ENCODE measurements around the gene TMEM26.

TMEM26 gene

GRCh38 chr10:61455656-61456055, 2.5 kb upstream of the TMEM26 start:
- Histone ChIP-seq H3K9me3 (ENCODE audit: insufficient read depth, low read depth, low read length) (no peaks in the 10 kb centered on the region), H3K36me3 (ENCODE audit: insufficient read depth, low read depth, low read length) (no peaks in the 10 kb centered on the region), H3K27ac (ENCODE audit: low read length) (no peak overlapping the region), H3K27me3 (ENCODE audit: insufficient read depth, low read length) (peaks cover 57% of the 10 kb centered on the region), H3K4me3 (ENCODE audit: low read length) (no peak overlapping the region), H3K4me1 (ENCODE audit: insufficient read depth, low read length) (peaks cover 4% of the 10 kb centered on the region; the same call in 1 of the 2 replicates), H3K9ac (ENCODE audit: low read depth, low read length) (no peak overlapping the region)

GRCh38 chr10:61454541-61454940, 1.4 kb upstream of the TMEM26 start:
- no peak overlapping the region for H3K9ac ChIP-seq (ENCODE audit: low read depth, low read length)
- no peaks in the 10 kb centered on the region for H3K9me3 ChIP-seq (ENCODE audit: insufficient read depth, low read depth, low read length)
- H3K27ac ChIP-seq (ENCODE audit: low read length) = no peak overlapping the region
- peaks cover 4% of the 10 kb centered on the region; the same call in 1 of the 2 replicates for H3K4me1 ChIP-seq (ENCODE audit: insufficient read depth, low read length)
- peaks cover 57% of the 10 kb centered on the region for H3K27me3 ChIP-seq (ENCODE audit: insufficient read depth, low read length)
- no peaks in the 10 kb centered on the region for H3K36me3 ChIP-seq (ENCODE audit: insufficient read depth, low read depth, low read length)
- H3K4me3 ChIP-seq (ENCODE audit: low read length) = no peak overlapping the region

- H3K4me1 ChIP-seq (ENCODE audit: insufficient read depth, low read length) = peaks cover 4% of the 10 kb centered on the region; the same call in 1 of the 2 replicates
- peak overlapping the region; percentile 74; the same call in 1 of the 2 replicates for H3K9ac ChIP-seq (ENCODE audit: low read depth, low read length)
- no peak overlapping the region for H3K27ac ChIP-seq (ENCODE audit: low read length)
- H3K36me3 ChIP-seq (ENCODE audit: insufficient read depth, low read depth, low read length) = no peaks in the 10 kb centered on the region
- H3K9me3 ChIP-seq (ENCODE audit: insufficient read depth, low read depth, low read length) = no peaks in the 10 kb centered on the region
- H3K27me3 ChIP-seq (ENCODE audit: insufficient read depth, low read length) = peaks cover 57% of the 10 kb centered on the region
- peak overlapping the region; percentile 91 for H3K4me3 ChIP-seq (ENCODE audit: low read length)
Observed at GRCh38 chr10:61452151-61452651, 980 bp downstream of the TMEM26 start.

- H3K36me3 ChIP-seq (ENCODE audit: insufficient read depth, low read depth, low read length) = no peaks in the 10 kb centered on the region
- peaks cover 56% of the 10 kb centered on the region for H3K27me3 ChIP-seq (ENCODE audit: insufficient read depth, low read length)
- peaks cover 4% of the 10 kb centered on the region; the same call in 1 of the 2 replicates for H3K4me1 ChIP-seq (ENCODE audit: insufficient read depth, low read length)
- no peaks in the 10 kb centered on the region for H3K9me3 ChIP-seq (ENCODE audit: insufficient read depth, low read depth, low read length)
- peak overlapping the region; percentile 34; the same call in 1 of the 2 replicates for H3K4me3 ChIP-seq (ENCODE audit: low read length)
- no peak overlapping the region for H3K9ac ChIP-seq (ENCODE audit: low read depth, low read length)
- H3K27ac ChIP-seq (ENCODE audit: low read length) = no peak overlapping the region
Observed at GRCh38 chr10:61451357-61451756, 1.8 kb downstream of the TMEM26 start.

- Histone ChIP-seq H3K9ac (ENCODE audit: low read depth, low read length) (no peak overlapping the region), H3K9me3 (ENCODE audit: insufficient read depth, low read depth, low read length) (no peaks in the 10 kb centered on the region), H3K36me3 (ENCODE audit: insufficient read depth, low read depth, low read length) (no peaks in the 10 kb centered on the region), H3K4me1 (ENCODE audit: insufficient read depth, low read length) (peaks cover 4% of the 10 kb centered on the region; the same call in 1 of the 2 replicates), H3K27me3 (ENCODE audit: insufficient read depth, low read length) (peaks cover 33% of the 10 kb centered on the region), H3K27ac (ENCODE audit: low read length) (no peak overlapping the region), H3K4me3 (ENCODE audit: low read length) (no peak overlapping the region)
Observed at GRCh38 chr10:61448841-61449600, 4.2 kb downstream of the TMEM26 start.

- Histone ChIP-seq H3K27ac (ENCODE audit: low read length) (no peak overlapping the region), H3K4me1 (ENCODE audit: insufficient read depth, low read length) (peaks cover 4% of the 10 kb centered on the region; the same call in 1 of the 2 replicates), H3K9me3 (ENCODE audit: insufficient read depth, low read depth, low read length) (no peaks in the 10 kb centered on the region), H3K4me3 (ENCODE audit: low read length) (no peak overlapping the region), H3K27me3 (ENCODE audit: insufficient read depth, low read length) (peaks cover 23% of the 10 kb centered on the region), H3K36me3 (ENCODE audit: insufficient read depth, low read depth, low read length) (no peaks in the 10 kb centered on the region), H3K9ac (ENCODE audit: low read depth, low read length) (no peak overlapping the region)
Observed at GRCh38 chr10:61448091-61448490, 5.1 kb downstream of the TMEM26 start.

GRCh38 chr10:61439058-61439609, 14.0 kb downstream of the TMEM26 start:
- no peaks in the 10 kb centered on the region for H3K4me1 ChIP-seq (ENCODE audit: insufficient read depth, low read length)
- no peak overlapping the region for H3K27ac ChIP-seq (ENCODE audit: low read length)
- H3K36me3 ChIP-seq (ENCODE audit: insufficient read depth, low read depth, low read length) = no peaks in the 10 kb centered on the region
- H3K4me3 ChIP-seq (ENCODE audit: low read length) = no peak overlapping the region
- no peaks in the 10 kb centered on the region for H3K9me3 ChIP-seq (ENCODE audit: insufficient read depth, low read depth, low read length)
- H3K27me3 ChIP-seq (ENCODE audit: insufficient read depth, low read length) = no peaks in the 10 kb centered on the region
- H3K9ac ChIP-seq (ENCODE audit: low read depth, low read length) = no peak overlapping the region

GRCh38 chr10:61438141-61438988, 14.8 kb downstream of the TMEM26 start:
- no peaks in the 10 kb centered on the region for H3K36me3 ChIP-seq (ENCODE audit: insufficient read depth, low read depth, low read length)
- no peak overlapping the region for H3K4me3 ChIP-seq (ENCODE audit: low read length)
- no peak overlapping the region for H3K9ac ChIP-seq (ENCODE audit: low read depth, low read length)
- no peak overlapping the region for H3K27ac ChIP-seq (ENCODE audit: low read length)
- H3K27me3 ChIP-seq (ENCODE audit: insufficient read depth, low read length) = no peaks in the 10 kb centered on the region
- no peaks in the 10 kb centered on the region for H3K4me1 ChIP-seq (ENCODE audit: insufficient read depth, low read length)
- H3K9me3 ChIP-seq (ENCODE audit: insufficient read depth, low read depth, low read length) = no peaks in the 10 kb centered on the region

GRCh38 chr10:61423178-61423577, 30.0 kb downstream of the TMEM26 start:
- Histone ChIP-seq H3K27ac (ENCODE audit: low read length) (no peak overlapping the region), H3K9ac (ENCODE audit: low read depth, low read length) (no peak overlapping the region), H3K9me3 (ENCODE audit: insufficient read depth, low read depth, low read length) (peaks cover 10% of the 10 kb centered on the region; the same call in 1 of the 2 replicates), H3K36me3 (ENCODE audit: insufficient read depth, low read depth, low read length) (no peaks in the 10 kb centered on the region; the same call in 1 of the 2 replicates), H3K4me3 (ENCODE audit: low read length) (no peak overlapping the region), H3K4me1 (ENCODE audit: insufficient read depth, low read length) (peaks cover 2% of the 10 kb centered on the region; the same call in 1 of the 2 replicates), H3K27me3 (ENCODE audit: insufficient read depth, low read length) (no peaks in the 10 kb centered on the region)

- no peaks in the 10 kb centered on the region; the same call in 1 of the 2 replicates for H3K9me3 ChIP-seq (ENCODE audit: insufficient read depth, low read depth, low read length)
- H3K4me1 ChIP-seq (ENCODE audit: insufficient read depth, low read length) = peaks cover 37% of the 10 kb centered on the region; the same call in 1 of the 2 replicates
- no peaks in the 10 kb centered on the region for H3K36me3 ChIP-seq (ENCODE audit: insufficient read depth, low read depth, low read length)
- no peak overlapping the region for H3K4me3 ChIP-seq (ENCODE audit: low read length)
- no peak overlapping the region for H3K9ac ChIP-seq (ENCODE audit: low read depth, low read length)
- H3K27ac ChIP-seq (ENCODE audit: low read length) = no peak overlapping the region
- no peaks in the 10 kb centered on the region for H3K27me3 ChIP-seq (ENCODE audit: insufficient read depth, low read length)
Observed at GRCh38 chr10:61417661-61418060, 35.5 kb downstream of the TMEM26 start.

- H3K4me1 ChIP-seq (ENCODE audit: insufficient read depth, low read length) = peaks cover 37% of the 10 kb centered on the region; the same call in 1 of the 2 replicates
- H3K4me3 ChIP-seq (ENCODE audit: low read length) = no peak overlapping the region
- no peaks in the 10 kb centered on the region for H3K27me3 ChIP-seq (ENCODE audit: insufficient read depth, low read length)
- no peak overlapping the region for H3K27ac ChIP-seq (ENCODE audit: low read length)
- H3K9ac ChIP-seq (ENCODE audit: low read depth, low read length) = no peak overlapping the region
- H3K36me3 ChIP-seq (ENCODE audit: insufficient read depth, low read depth, low read length) = no peaks in the 10 kb centered on the region
- no peaks in the 10 kb centered on the region for H3K9me3 ChIP-seq (ENCODE audit: insufficient read depth, low read depth, low read length)
Observed at GRCh38 chr10:61415824-61416223, 37.4 kb downstream of the TMEM26 start.
